ENCODE measurements around the gene CCDC146. TPM values are rescaled to one million over a fixed set of nuclear protein-coding genes. Genes with fewer than 3 reads are reported as not detected.

The CCDC146 gene
- polyA plus RNA-seq, 1 of the 3 experiments (the other 2 are of a cell fraction) = 2.7 TPM

- Histone ChIP-seq H3K9me2 (no peaks in the 10 kb centered on the region), H3K27ac (ENCODE audit: low read depth in 2 of 2, low read length in 1 of 2) (no peak overlapping the region), H3F3A (replicated peaks; ENCODE audit: insufficient read depth) (no peaks in the 10 kb centered on the region), H3K9ac (no peak overlapping the region), H3K27me3 (ENCODE audit: insufficient read depth) (no peaks in the 10 kb centered on the region), H3K79me2 (ENCODE audit: insufficient read depth) (no peaks in the 10 kb centered on the region), H3K4me2 (no peak overlapping the region), H3K36me3 (replicated peaks in 1 of 2; ENCODE audit: control insufficient read depth in 1 of 2, insufficient read depth in 2 of 2, low read length in 1 of 2) (no peaks in the 10 kb centered on the region), H3K9me3 (no peaks in the 10 kb centered on the region), H3K4me3 (ENCODE audit: low read depth in 2 of 2, low read length in 1 of 2) (no peak overlapping the region), H2AFZ (ENCODE audit: low read depth) (no peak overlapping the region), H3K4me1 (ENCODE audit: control insufficient read depth in 1 of 2, insufficient read depth in 2 of 2, low read depth in 1 of 2, low read length in 1 of 2) (peaks cover 0 to 4% of the 10 kb centered on the region in 2 experiments; a peak in 1 of 4 replicates), H4K20me1 (ENCODE audit: insufficient read depth) (no peaks in the 10 kb centered on the region)
- POLR2A ChIA-PET = no interaction called here
- no peak for DNase-seq
- 84% methylated on average over 4 of the region's 4 CpGs for WGBS (ENCODE audit: low lambda C conversion rate)
- CTCF ChIA-PET = interaction anchor here (1.4 to 1.5 kb wide), 2 partner anchors 15 to 62 kb away, joined by 3 to 13 read pairs; no protein-coding TSS in a partner anchor
- TF ChIP-seq USF2 (IDR thresholded peaks at IDR 0.05; ENCODE audit: borderline replicate concordance, low read depth, low read length) = no peak
- no peak for TF ChIP-seq CHD2 (IDR thresholded peaks at IDR 0.05; ENCODE audit: low read length, partially characterized antibody)
- no peak for TF ChIP-seq RXRA (IDR thresholded peaks at IDR 0.05; ENCODE audit: borderline replicate concordance, low read depth)
- no peak for TF ChIP-seq REST (IDR thresholded peaks at IDR 0.05; ENCODE audit: low read depth, low read length)
- no peak for TF ChIP-seq SIN3A (IDR thresholded peaks at IDR 0.05; ENCODE audit: borderline replicate concordance, low read depth, low read length)
These were observed 139.9 kb downstream of the CCDC146 start for GRCh38 chr7:77262316-77262715.

- Histone ChIP-seq H3K4me1 (ENCODE audit: control insufficient read depth in 1 of 2, insufficient read depth in 2 of 2, low read depth in 1 of 2, low read length in 1 of 2) (no peaks in the 10 kb centered on the region), H3K36me3 (replicated peaks in 1 of 2; ENCODE audit: control insufficient read depth in 1 of 2, insufficient read depth in 2 of 2, low read length in 1 of 2) (no peaks in the 10 kb centered on the region), H3K9ac (no peak overlapping the region), H3K9me3 (no peaks in the 10 kb centered on the region), H3K79me2 (ENCODE audit: insufficient read depth) (no peaks in the 10 kb centered on the region), H3K27me3 (ENCODE audit: insufficient read depth) (no peaks in the 10 kb centered on the region), H3K4me3 (ENCODE audit: low read depth in 2 of 2, low read length in 1 of 2) (no peak overlapping the region), H2AFZ (ENCODE audit: low read depth) (no peak overlapping the region), H4K20me1 (ENCODE audit: insufficient read depth) (no peaks in the 10 kb centered on the region), H3F3A (replicated peaks; ENCODE audit: insufficient read depth) (no peaks in the 10 kb centered on the region), H3K27ac (ENCODE audit: low read depth in 2 of 2, low read length in 1 of 2) (no peak overlapping the region), H3K4me2 (no peak overlapping the region), H3K9me2 (no peaks in the 10 kb centered on the region)
- POLR2A ChIA-PET = no interaction called here
- no peak for TF ChIP-seq ELF1 (IDR thresholded peaks at IDR 0.05)
- CTCF ChIA-PET = interaction anchor here (1.2 kb wide), 1 partner anchor 18 kb away, joined by 4 read pairs; no protein-coding TSS in a partner anchor
- WGBS (ENCODE audit: low lambda C conversion rate) = 59% methylated on average over 4 of the region's 4 CpGs
- no peak for DNase-seq
These were observed 143.3 kb downstream of the CCDC146 start for GRCh38 chr7:77265666-77266065.
